Esophagus squamous epithelium (tissue), 5 donors: ENCODE data around the gene TLCD3B. TPM values are rescaled to one million over a fixed set of nuclear protein-coding genes. Genes with fewer than 3 reads are reported as not detected.

Experiments
- DNase-seq: peaks from one replicate; lab custom pipeline; 2025; lab: John Stamatoyannopoulos, UW
- H3K27ac ChIP-seq, 4 donors: fragments of 200-600 bp; sonication (generic); one replicate each; pipeline ENCODE4 v1.5.1; 2016 to 2019; ENCODE audit warnings: mild to moderate bottlenecking in 1 of 4
- H3K27me3 ChIP-seq, 4 donors: fragments of 200-600 bp; sonication (generic); 1 replicate in 3 of 4; 2 replicates in 1 of 4; pipeline versions ENCODE4 v1.5.1 to v1.6.0; 2017 to 2021; ENCODE audit warnings: antibody characterized with exemption in 1 of 4
- H3K36me3 ChIP-seq, 3 donors: fragments of 200-600 bp; sonication (generic); one replicate each; pipeline ENCODE4 v1.5.1; 2016 to 2019
- H3K4me1 ChIP-seq, 3 donors: fragments of 200-600 bp; sonication (generic); one replicate each; pipeline ENCODE4 v1.5.1; 2017 to 2019
- H3K4me3 ChIP-seq, 4 donors: fragments of 200-600 bp; sonication (generic); 1 replicate in 3 of 4; 2 replicates in 1 of 4; pipeline ENCODE4 v1.5.1; 2016 to 2019; ENCODE audit warnings: mild to moderate bottlenecking in 2 of 4, moderate library complexity in 1 of 4
- H3K9me3 ChIP-seq, 3 donors: fragments of 200-600 bp; sonication (generic); one replicate each; pipeline ENCODE4 v1.5.1; 2016 to 2019
- POLR2A ChIP-seq, 4 donors: fragments of 450-650 bp; IDR thresholded peaks; one replicate each; pipeline ENCODE4 v1.6.1; 2017; ENCODE audit warnings: antibody characterized with exemption in 4 of 4, mild to moderate bottlenecking in 4 of 4, moderate library complexity in 3 of 4
- WGBS, 2 donors: methylation state at CpG; one replicate each; pipeline ENCODE4 v1.1.5; 2018; 5-methylcytosine and 5-hydroxymethylcytosine counted together
- intact Hi-C: fragments of 100-400 bp; cut with DNase I; formaldehyde crosslinking; loops from one replicate; pipeline ENCODE4 v1.15.0; 2022
- total RNA-seq, 4 donors: library from RNA; depleted of rRNA; stranded (reverse); fragments of >200 nt; gene quantifications; one replicate each; pipeline ENCODE4 v1.1.0, GENCODE V29; 2016
- TF ChIP-seq, protein P1 (sequence below), 6 experiments: fragments of 450-650 bp in 4 of 6; fragments of 200-600 bp in 2 of 6; sonication (generic) in 2 of 6; IDR thresholded peaks; one replicate each; pipeline ENCODE4 v1.5.1; 2016 to 2019; ENCODE audit warnings: antibody characterized with exemption in 6 of 6, mild to moderate bottlenecking in 4 of 6, moderate library complexity in 4 of 6
- donor health status: DM: yes; HTN: yes; CAD: no.

TLCD3B gene
- total RNA-seq, 4 donors from 2014 or later = not detected

GRCh38 chr16:29991571-29991904, 39.5 kb downstream of the TLCD3B start:
- Histone ChIP-seq H3K36me3 (peaks cover 20 to 74% (median 51%) of the 10 kb centered on the region in 3 donors), H3K27me3 (no peaks in the 10 kb centered on the region), H3K27ac (no peak overlapping the region), H3K9me3 (no peaks in the 10 kb centered on the region), H3K4me3 (no peak overlapping the region), H3K4me1 (peaks cover 12 to 25% (median 15%) of the 10 kb centered on the region in 3 donors)
- DNase-seq = no peak
- intact Hi-C loops = no loop called here
- no peak for TF ChIP-seq POLR2A (IDR thresholded peaks at IDR 0.05)
- TF ChIP-seq, protein P1, sequence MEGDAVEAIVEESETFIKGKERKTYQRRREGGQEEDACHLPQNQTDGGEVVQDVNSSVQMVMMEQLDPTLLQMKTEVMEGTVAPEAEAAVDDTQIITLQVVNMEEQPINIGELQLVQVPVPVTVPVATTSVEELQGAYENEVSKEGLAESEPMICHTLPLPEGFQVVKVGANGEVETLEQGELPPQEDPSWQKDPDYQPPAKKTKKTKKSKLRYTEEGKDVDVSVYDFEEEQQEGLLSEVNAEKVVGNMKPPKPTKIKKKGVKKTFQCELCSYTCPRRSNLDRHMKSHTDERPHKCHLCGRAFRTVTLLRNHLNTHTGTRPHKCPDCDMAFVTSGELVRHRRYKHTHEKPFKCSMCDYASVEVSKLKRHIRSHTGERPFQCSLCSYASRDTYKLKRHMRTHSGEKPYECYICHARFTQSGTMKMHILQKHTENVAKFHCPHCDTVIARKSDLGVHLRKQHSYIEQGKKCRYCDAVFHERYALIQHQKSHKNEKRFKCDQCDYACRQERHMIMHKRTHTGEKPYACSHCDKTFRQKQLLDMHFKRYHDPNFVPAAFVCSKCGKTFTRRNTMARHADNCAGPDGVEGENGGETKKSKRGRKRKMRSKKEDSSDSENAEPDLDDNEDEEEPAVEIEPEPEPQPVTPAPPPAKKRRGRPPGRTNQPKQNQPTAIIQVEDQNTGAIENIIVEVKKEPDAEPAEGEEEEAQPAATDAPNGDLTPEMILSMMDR (IDR thresholded peaks at IDR 0.05) = no peak
- WGBS, 2 donors = 40 to 93% methylated on average over 1 to 3 of the region's 5 CpGs

GRCh38 chr16:29990883-29991570, 40.0 kb downstream of the TLCD3B start:
- WGBS, 2 donors = 93 to 95% methylated on average over 4 to 9 of the region's 35 CpGs
- DNase-seq = no peak
- intact Hi-C loops = no loop called here
- H3K9me3 ChIP-seq = no peaks in the 10 kb centered on the region
- H3K4me1 ChIP-seq = peaks cover 12 to 23% (median 13%) of the 10 kb centered on the region in 3 donors
- no peak for TF ChIP-seq POLR2A (IDR thresholded peaks at IDR 0.05)
- TF ChIP-seq, protein P1 (IDR thresholded peaks at IDR 0.05) = no peak
- no peak overlapping the region for H3K27ac ChIP-seq
- no peak overlapping the region for H3K4me3 ChIP-seq
- no peaks in the 10 kb centered on the region for H3K27me3 ChIP-seq
- H3K36me3 ChIP-seq = peaks cover 25 to 80% (median 56%) of the 10 kb centered on the region in 3 donors

GRCh38 chr16:29990034-29990433, 41.0 kb downstream of the TLCD3B start:
- intact Hi-C loops = no loop called here
- 89 to 90% methylated on average over 2 of the region's 2 CpGs for WGBS, 2 donors
- no peak for DNase-seq
- Histone ChIP-seq H3K9me3 (no peaks in the 10 kb centered on the region), H3K4me1 (peaks cover 11 to 20% (median 12%) of the 10 kb centered on the region in 3 donors), H3K27me3 (no peaks in the 10 kb centered on the region), H3K4me3 (no peak overlapping the region), H3K36me3 (peaks cover 35 to 90% (median 66%) of the 10 kb centered on the region in 3 donors), H3K27ac (no peak overlapping the region)
- TF ChIP-seq POLR2A (IDR thresholded peaks at IDR 0.05) = no peak
- TF ChIP-seq, protein P1 (IDR thresholded peaks at IDR 0.05) = no peak

- DNase-seq = no peak
- 83 to 88% methylated on average over 16 to 23 of the region's 23 CpGs for whole genome bisulfite sequencing, 2 donors
- H3K36me3 ChIP-seq = peaks cover 37 to 97% (median 72%) of the 10 kb centered on the region in 3 donors
- no peaks in the 10 kb centered on the region for H3K27me3 ChIP-seq
- TF ChIP-seq, protein P1 (IDR thresholded peaks at IDR 0.05) = no peak
- TF ChIP-seq POLR2A (IDR thresholded peaks at IDR 0.05) = no peak
- no peak overlapping the region for H3K4me3 ChIP-seq
- H3K4me1 ChIP-seq = peaks cover 3 to 13% (median 6%) of the 10 kb centered on the region in 3 donors
- no peak overlapping the region for H3K27ac ChIP-seq
- H3K9me3 ChIP-seq = no peaks in the 10 kb centered on the region
- intact Hi-C loops = no loop called here
Measured at GRCh38 chr16:29989111-29989858, 41.8 kb downstream of the TLCD3B start.
